Astrocyte (in vitro differentiated cells and primary cell): ENCODE results near the gene ACTR5. TPM values are rescaled to one million over a fixed set of nuclear protein-coding genes. Genes with fewer than 3 reads are reported as not detected.

Source experiments
- DNase-seq: peaks from one replicate; pipeline ENCODE4 v3.0.0-alpha.2; 2010; ENCODE audit warnings: low read depth
- FAIRE-seq: peaks from 2 replicates; lab custom pipeline; 2011; peaks lifted over from hg19 to GRCh38; lab: Jason Lieb, UNC
- H2AFZ ChIP-seq: 2 replicates; pipeline ENCODE4 v1.6.0; 2012; ENCODE audit warnings: low read depth, low read length, inconsistent platforms
- H3K27ac ChIP-seq: 2 replicates; pipeline ENCODE4 v1.5.1; 2011; ENCODE audit warnings: low read depth, low read length, inconsistent platforms
- H3K27me3 ChIP-seq: 2 replicates; pipeline ENCODE4 v1.6.0; 2011; ENCODE audit warnings: low read length, inconsistent platforms; ENCODE audit not compliant: insufficient read depth
- H3K36me3 ChIP-seq: 2 replicates; pipeline ENCODE4 v1.5.1; 2011; ENCODE audit warnings: low read length, inconsistent platforms; ENCODE audit not compliant: insufficient read depth
- H3K4me1 ChIP-seq: 2 replicates; pipeline ENCODE4 v1.5.1; 2011; ENCODE audit warnings: low read length, inconsistent platforms; ENCODE audit not compliant: insufficient read depth
- H3K4me2 ChIP-seq: 2 replicates; pipeline ENCODE4 v1.6.0; 2012; ENCODE audit warnings: low read length, inconsistent platforms
- H3K4me3 ChIP-seq: 2 replicates; pipeline ENCODE4 v1.5.1; 2011; ENCODE audit warnings: low read depth, mild to moderate bottlenecking, low read length, inconsistent platforms; ENCODE audit not compliant: insufficient read depth
- H3K79me2 ChIP-seq: 2 replicates; pipeline ENCODE4 v1.6.0; 2012; ENCODE audit warnings: mild to moderate bottlenecking, low read length, inconsistent platforms; ENCODE audit not compliant: insufficient read depth
- H3K9ac ChIP-seq: 2 replicates; pipeline ENCODE4 v1.6.0; 2012; ENCODE audit warnings: mild to moderate bottlenecking, low read length, inconsistent platforms
- H3K9me3 ChIP-seq: 2 replicates; pipeline ENCODE4 v1.5.1; 2012; ENCODE audit warnings: low read depth, mild to moderate bottlenecking, low read length, inconsistent platforms; ENCODE audit not compliant: insufficient read depth
- H4K20me1 ChIP-seq: 2 replicates; pipeline ENCODE4 v1.6.0; 2012; ENCODE audit warnings: low read length, inconsistent platforms; ENCODE audit not compliant: insufficient read depth
- H3K27ac Mint-ChIP-seq: one replicate; pipeline ENCODE4 v1.8.0; 2021; ENCODE audit warnings: mild to moderate bottlenecking, mixed read lengths; ENCODE audit not compliant: unreplicated experiment
- H3K27me3 Mint-ChIP-seq: one replicate; pipeline ENCODE4 v1.8.0; 2021; ENCODE audit warnings: low read depth, mixed read lengths; ENCODE audit not compliant: unreplicated experiment
- H3K36me3 Mint-ChIP-seq: one replicate; pipeline ENCODE4 v1.8.0; 2021; ENCODE audit warnings: low read depth, mixed read lengths; ENCODE audit not compliant: unreplicated experiment
- H3K4me1 Mint-ChIP-seq: one replicate; pipeline ENCODE4 v1.8.0; 2021; ENCODE audit warnings: low read depth, mixed read lengths; ENCODE audit not compliant: unreplicated experiment
- H3K4me3 Mint-ChIP-seq: one replicate; pipeline ENCODE4 v1.8.0; 2021; ENCODE audit warnings: mild to moderate bottlenecking, moderate library complexity, mixed read lengths; ENCODE audit not compliant: unreplicated experiment
- H3K9me3 Mint-ChIP-seq: one replicate; pipeline ENCODE4 v1.8.0; 2021; ENCODE audit warnings: mild to moderate bottlenecking, mixed read lengths; ENCODE audit not compliant: unreplicated experiment
- CTCF ChIP-seq: IDR thresholded peaks from 2 replicates; pipeline ENCODE4 v1.5.1; 2011; ENCODE audit warnings: low read depth, mild to moderate bottlenecking, inconsistent platforms, low read length, moderate library complexity; ENCODE audit not compliant: insufficient read depth
- EZH2 ChIP-seq: IDR thresholded peaks from 2 replicates; pipeline ENCODE4 v1.6.1; 2012; ENCODE audit warnings: mild to moderate bottlenecking, low read length, inconsistent platforms; ENCODE audit not compliant: insufficient read depth
- total RNA-seq: library from RNA; stranded (reverse); gene quantifications from 2 replicates; pipeline ENCODE4 v1.2.1, GENCODE V29; 2021

The ACTR5 gene
- total RNA-seq, 1 donor from 2014 or later: 4.0 TPM

- no peak overlapping the region for H2AFZ ChIP-seq
- no peaks in the 10 kb centered on the region for H3K4me1 Mint-ChIP-seq
- no peak overlapping the region for H3K27ac ChIP-seq
- H3K9ac ChIP-seq: no peak overlapping the region
- no peak overlapping the region for H3K4me3 Mint-ChIP-seq
- no peak overlapping the region for H3K4me2 ChIP-seq
- no peaks in the 10 kb centered on the region for H3K36me3 ChIP-seq
- H3K27me3 ChIP-seq: peaks cover 9% of the 10 kb centered on the region
- peaks cover 5% of the 10 kb centered on the region for H3K9me3 Mint-ChIP-seq
- DNase-seq: no peak
- no peak overlapping the region for H3K27ac Mint-ChIP-seq
- FAIRE-seq: no peak
- H3K27me3 Mint-ChIP-seq: peaks cover 55% of the 10 kb centered on the region
- H3K4me3 ChIP-seq: no peak overlapping the region
- H4K20me1 ChIP-seq: no peaks in the 10 kb centered on the region
- H3K9me3 ChIP-seq: no peaks in the 10 kb centered on the region
- no peaks in the 10 kb centered on the region for H3K79me2 ChIP-seq
- H3K4me1 ChIP-seq: no peaks in the 10 kb centered on the region
- no peak for TF ChIP-seq EZH2
- no peak for TF ChIP-seq CTCF
- no peaks in the 10 kb centered on the region for H3K36me3 Mint-ChIP-seq
Measured at GRCh38 chr20:38706509-38706908, 41.8 kb upstream of the ACTR5 start.

GRCh38 chr20:38714308-38714707, 34.0 kb upstream of the ACTR5 start:
- Histone ChIP-seq H3K4me2 (no peak overlapping the region), H3K79me2 (no peaks in the 10 kb centered on the region), H2AFZ (no peak overlapping the region), H3K4me3 (no peak overlapping the region), H4K20me1 (no peaks in the 10 kb centered on the region), H3K9ac (no peak overlapping the region), H3K4me1 (no peaks in the 10 kb centered on the region), H3K36me3 (no peaks in the 10 kb centered on the region), H3K9me3 (no peaks in the 10 kb centered on the region), H3K27ac (no peak overlapping the region), H3K27me3 (peaks cover 32% of the 10 kb centered on the region)
- Mint-ChIP-seq H3K4me1 (no peaks in the 10 kb centered on the region), H3K27ac (no peak overlapping the region), H3K36me3 (no peaks in the 10 kb centered on the region), H3K9me3 (peaks cover 2% of the 10 kb centered on the region), H3K27me3 (peaks cover 72% of the 10 kb centered on the region), H3K4me3 (no peak overlapping the region)
- TF ChIP-seq CTCF: no peak
- no peak for DNase-seq
- FAIRE-seq: no peak

- Histone ChIP-seq H4K20me1 (no peaks in the 10 kb centered on the region), H3K4me2 (no peak overlapping the region), H3K9ac (no peak overlapping the region), H3K4me1 (no peaks in the 10 kb centered on the region), H3K36me3 (no peaks in the 10 kb centered on the region), H3K27ac (no peak overlapping the region), H3K27me3 (peaks cover 43% of the 10 kb centered on the region), H3K79me2 (no peaks in the 10 kb centered on the region), H3K4me3 (no peak overlapping the region), H3K9me3 (no peaks in the 10 kb centered on the region), H2AFZ (no peak overlapping the region)
- peaks cover 2% of the 10 kb centered on the region for H3K9me3 Mint-ChIP-seq
- H3K27ac Mint-ChIP-seq: no peak overlapping the region
- no peak for TF ChIP-seq EZH2
- TF ChIP-seq CTCF: no peak
- H3K4me3 Mint-ChIP-seq: no peak overlapping the region
- DNase-seq (no peak), FAIRE-seq (no peak)
- no peaks in the 10 kb centered on the region for H3K4me1 Mint-ChIP-seq
- peaks cover 79% of the 10 kb centered on the region for H3K27me3 Mint-ChIP-seq
- H3K36me3 Mint-ChIP-seq: no peaks in the 10 kb centered on the region
Measured at GRCh38 chr20:38715646-38716045, 32.6 kb upstream of the ACTR5 start.
